Panc1 (cell line): ENCODE measurements around the gene RALGPS1.

ENCODE experiments used
- POLR2AphosphoS5 ChIP-seq: IDR thresholded peaks from 2 replicates; pipeline ENCODE4 v1.6.1; 2012; ENCODE audit warnings: mild to moderate bottlenecking, low read depth, low read length, moderate library complexity
- SIN3A ChIP-seq: IDR thresholded peaks from 2 replicates; pipeline ENCODE4 v1.6.1; 2012; ENCODE audit warnings: low read depth, mild to moderate bottlenecking, low read length, moderate library complexity, borderline replicate concordance; ENCODE audit not compliant: insufficient read depth
- TF ChIP-seq, protein P1 (sequence below): fragments of 450-650 bp; IDR thresholded peaks from 2 replicates; pipeline ENCODE4 v1.5.1; 2017; ENCODE audit warnings: mild to moderate bottlenecking

DNA sequence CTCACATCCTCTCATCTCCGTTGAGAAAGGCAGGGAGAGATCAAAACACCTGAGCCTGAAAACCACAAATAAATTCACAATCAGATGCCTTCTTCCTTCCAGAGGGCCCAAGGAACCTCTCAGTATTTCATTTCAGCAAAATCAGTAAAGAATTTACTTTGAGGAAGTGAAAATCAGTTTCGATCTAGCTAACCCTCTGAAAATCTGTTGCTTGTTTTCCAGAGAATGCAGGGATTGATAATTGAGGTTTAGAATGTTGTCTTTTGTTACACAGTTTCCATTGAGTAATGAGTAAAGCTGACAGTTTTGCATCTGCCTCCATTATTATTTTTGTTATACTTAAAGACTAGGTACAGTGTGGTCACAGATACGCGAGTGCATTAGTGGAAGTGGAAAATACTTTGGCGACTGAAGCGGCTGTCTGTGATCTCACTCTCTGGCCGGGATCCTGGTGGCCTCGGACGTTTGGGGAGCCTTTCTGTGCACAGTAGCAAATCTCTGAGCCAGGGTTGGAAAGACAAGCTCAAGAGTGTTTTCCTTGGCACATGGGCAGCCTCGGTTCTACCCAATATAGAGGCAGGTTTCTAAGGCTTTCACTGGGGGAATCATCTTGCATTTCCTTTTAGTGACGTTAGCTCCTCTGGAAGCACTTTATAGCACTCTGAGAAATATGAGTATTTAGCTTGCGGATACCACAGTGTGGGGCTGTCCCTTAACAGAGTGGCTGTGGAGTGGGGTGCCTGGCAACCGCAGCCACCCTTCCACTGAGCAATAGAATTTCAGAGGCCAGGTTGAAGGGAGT is 240.0 kb downstream of the RALGPS1 start:
- TF ChIP-seq, protein P1, sequence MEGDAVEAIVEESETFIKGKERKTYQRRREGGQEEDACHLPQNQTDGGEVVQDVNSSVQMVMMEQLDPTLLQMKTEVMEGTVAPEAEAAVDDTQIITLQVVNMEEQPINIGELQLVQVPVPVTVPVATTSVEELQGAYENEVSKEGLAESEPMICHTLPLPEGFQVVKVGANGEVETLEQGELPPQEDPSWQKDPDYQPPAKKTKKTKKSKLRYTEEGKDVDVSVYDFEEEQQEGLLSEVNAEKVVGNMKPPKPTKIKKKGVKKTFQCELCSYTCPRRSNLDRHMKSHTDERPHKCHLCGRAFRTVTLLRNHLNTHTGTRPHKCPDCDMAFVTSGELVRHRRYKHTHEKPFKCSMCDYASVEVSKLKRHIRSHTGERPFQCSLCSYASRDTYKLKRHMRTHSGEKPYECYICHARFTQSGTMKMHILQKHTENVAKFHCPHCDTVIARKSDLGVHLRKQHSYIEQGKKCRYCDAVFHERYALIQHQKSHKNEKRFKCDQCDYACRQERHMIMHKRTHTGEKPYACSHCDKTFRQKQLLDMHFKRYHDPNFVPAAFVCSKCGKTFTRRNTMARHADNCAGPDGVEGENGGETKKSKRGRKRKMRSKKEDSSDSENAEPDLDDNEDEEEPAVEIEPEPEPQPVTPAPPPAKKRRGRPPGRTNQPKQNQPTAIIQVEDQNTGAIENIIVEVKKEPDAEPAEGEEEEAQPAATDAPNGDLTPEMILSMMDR, result no peak
- TF ChIP-seq POLR2AphosphoS5 (no peak), SIN3A (no peak)
